ENCODE measurements around the gene PDPK1. TPM values are rescaled to one million over a fixed set of nuclear protein-coding genes. Genes with fewer than 3 reads are reported as not detected.
"Not testable (repeated sequence)": the region's sequence is repeated elsewhere in the genome, so short reads cannot be mapped to it uniquely, and the experiment has no call there.

Gene PDPK1
- polyA plus RNA-seq, 4 donors: 22.2 to 48.9 (median 32.2) TPM

DNA sequence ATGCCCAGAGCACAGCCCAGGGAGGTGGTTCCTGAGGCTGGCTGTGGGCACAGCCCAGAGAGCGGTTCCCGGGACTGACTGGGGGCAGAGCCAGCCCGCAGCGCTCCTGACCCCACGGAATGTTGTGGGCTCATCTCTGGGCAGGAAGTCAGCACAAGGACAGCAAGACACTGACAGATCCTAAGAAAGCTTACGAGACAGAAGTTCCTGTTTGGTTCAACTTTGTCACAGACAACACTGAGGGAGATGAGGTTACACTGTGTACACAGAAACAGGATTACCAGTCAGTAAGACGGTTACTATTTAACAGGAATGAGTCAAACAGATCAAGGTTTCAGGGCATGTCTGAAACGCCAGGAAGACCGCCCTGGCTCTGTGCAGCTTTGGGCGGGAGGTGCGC, 93.4 kb downstream of the PDPK1 start:
- H3K27me3 ChIP-seq (ENCODE audit: control insufficient read depth in 3 of 3, insufficient read depth in 3 of 3, low read length in 3 of 3); H3K4me1 ChIP-seq (ENCODE audit: control insufficient read depth in 3 of 3, insufficient read depth in 2 of 3, low read depth in 1 of 3, low read length in 2 of 3); FAIRE-seq; H3K4me3 ChIP-seq (ENCODE audit: low read depth in 1 of 3, low read length in 3 of 3); H3K27ac ChIP-seq (ENCODE audit: low read depth in 1 of 3, low read length in 2 of 3); H3K9me3 ChIP-seq (ENCODE audit: control insufficient read depth in 2 of 2, insufficient read depth in 1 of 2, low read depth in 1 of 2, low read length in 1 of 2); DNase-seq; H3K36me3 ChIP-seq (ENCODE audit: control insufficient read depth in 3 of 3, insufficient read depth in 2 of 3, low read depth in 1 of 3, low read length in 3 of 3): not testable (repeated sequence)
- no CpG with 5 or more reads among the region's 11 CpGs for WGBS, 3 donors

DNA sequence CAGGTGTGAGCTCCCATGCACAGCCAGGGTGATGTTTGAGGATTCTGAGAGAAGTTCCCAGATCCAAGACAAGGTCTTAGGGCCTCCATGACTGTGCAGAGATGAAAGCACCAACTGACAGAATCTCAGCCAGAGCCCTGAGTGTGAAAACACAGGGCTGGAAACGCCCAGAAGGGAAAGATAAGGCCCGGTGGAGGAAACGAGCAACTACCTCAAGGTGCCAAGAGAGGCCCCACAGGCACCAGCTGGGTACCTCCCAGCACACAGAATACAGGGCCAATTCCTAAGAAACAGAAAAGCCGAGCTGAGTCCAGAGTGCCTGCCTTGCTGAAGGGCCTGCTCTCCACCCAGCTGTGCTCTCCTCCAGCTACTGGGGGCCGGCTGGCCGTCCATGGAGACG, 94.5 kb downstream of the PDPK1 start:
- not testable (repeated sequence) for H3K36me3 ChIP-seq (ENCODE audit: control insufficient read depth in 3 of 3, insufficient read depth in 2 of 3, low read depth in 1 of 3, low read length in 3 of 3); DNase-seq; H3K4me3 ChIP-seq (ENCODE audit: low read depth in 1 of 3, low read length in 3 of 3); H3K9me3 ChIP-seq (ENCODE audit: control insufficient read depth in 2 of 2, insufficient read depth in 1 of 2, low read depth in 1 of 2, low read length in 1 of 2); FAIRE-seq; H3K27ac ChIP-seq (ENCODE audit: low read depth in 1 of 3, low read length in 2 of 3); H3K4me1 ChIP-seq (ENCODE audit: control insufficient read depth in 3 of 3, insufficient read depth in 2 of 3, low read depth in 1 of 3, low read length in 2 of 3); H3K27me3 ChIP-seq (ENCODE audit: control insufficient read depth in 3 of 3, insufficient read depth in 3 of 3, low read length in 3 of 3)
- WGBS, 3 donors: no CpG with 5 or more reads among the region's 7 CpGs

DNA sequence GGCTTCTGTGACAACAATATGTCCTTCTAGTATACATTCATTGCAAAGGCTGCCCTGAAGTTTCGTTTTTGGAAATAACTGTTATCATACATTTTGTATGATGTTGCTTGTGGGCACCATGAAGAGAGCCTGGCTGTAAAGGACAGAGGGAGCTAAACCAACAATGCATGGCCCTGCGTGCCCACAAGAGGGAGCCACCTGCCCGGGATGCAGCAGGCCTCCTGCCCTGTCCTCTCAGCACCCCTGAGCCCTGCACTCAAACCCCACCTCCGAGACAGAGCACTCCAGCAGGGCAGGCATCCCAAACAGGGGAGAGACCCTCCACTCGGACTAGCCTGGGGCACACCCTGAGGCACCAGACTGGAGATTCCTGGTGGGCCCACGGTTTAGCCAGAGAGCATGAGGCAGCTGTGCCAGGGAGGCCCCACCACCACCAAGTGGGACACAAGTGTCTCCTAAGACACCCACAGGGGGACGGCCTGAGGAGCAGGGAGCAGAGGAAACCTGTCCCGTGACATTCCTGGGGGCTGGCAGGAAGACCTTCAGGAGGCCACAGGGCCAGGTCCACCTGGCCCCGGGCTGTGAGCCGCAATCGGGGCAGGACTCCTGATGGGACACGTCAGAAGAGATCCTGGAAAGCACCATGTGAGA, 101.4 kb downstream of the PDPK1 start:
- H3K4me1 ChIP-seq (ENCODE audit: control insufficient read depth in 3 of 3, insufficient read depth in 2 of 3, low read depth in 1 of 3, low read length in 2 of 3); DNase-seq; FAIRE-seq; H3K9me3 ChIP-seq (ENCODE audit: control insufficient read depth in 2 of 2, insufficient read depth in 1 of 2, low read depth in 1 of 2, low read length in 1 of 2); H3K27ac ChIP-seq (ENCODE audit: low read depth in 1 of 3, low read length in 2 of 3); H3K4me3 ChIP-seq (ENCODE audit: low read depth in 1 of 3, low read length in 3 of 3); H3K36me3 ChIP-seq (ENCODE audit: control insufficient read depth in 3 of 3, insufficient read depth in 2 of 3, low read depth in 1 of 3, low read length in 3 of 3); H3K27me3 ChIP-seq (ENCODE audit: control insufficient read depth in 3 of 3, insufficient read depth in 3 of 3, low read length in 3 of 3): not testable (repeated sequence)
- 0 to 14% methylated on average over 1 to 2 of the region's 12 CpGs; no CpG with 5 or more reads in 1 of the 3 donors for WGBS, 3 donors

DNA sequence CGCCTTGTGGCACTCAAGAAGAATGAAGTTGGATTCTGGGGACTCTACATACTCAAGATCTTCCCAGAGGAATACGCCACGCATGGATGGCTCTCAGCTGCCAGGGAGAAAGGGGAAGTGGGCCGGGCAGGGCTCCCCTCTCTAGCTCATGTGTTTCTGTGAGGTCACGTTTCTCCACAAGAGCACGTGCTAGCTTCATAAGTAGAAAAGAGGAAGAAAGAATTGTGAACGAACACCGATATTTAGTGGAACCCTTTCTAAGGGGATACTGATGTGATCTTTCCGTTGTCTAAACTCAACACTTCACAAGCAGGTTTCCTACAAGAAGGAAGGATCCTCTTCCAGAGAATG, 101.9 kb downstream of the PDPK1 start:
- not testable (repeated sequence) for H3K27me3 ChIP-seq (ENCODE audit: control insufficient read depth in 3 of 3, insufficient read depth in 3 of 3, low read length in 3 of 3); FAIRE-seq; H3K36me3 ChIP-seq (ENCODE audit: control insufficient read depth in 3 of 3, insufficient read depth in 2 of 3, low read depth in 1 of 3, low read length in 3 of 3); H3K4me1 ChIP-seq (ENCODE audit: control insufficient read depth in 3 of 3, insufficient read depth in 2 of 3, low read depth in 1 of 3, low read length in 2 of 3); H3K27ac ChIP-seq (ENCODE audit: low read depth in 1 of 3, low read length in 2 of 3); H3K9me3 ChIP-seq (ENCODE audit: control insufficient read depth in 2 of 2, insufficient read depth in 1 of 2, low read depth in 1 of 2, low read length in 1 of 2); H3K4me3 ChIP-seq (ENCODE audit: low read depth in 1 of 3, low read length in 3 of 3); DNase-seq
- WGBS, 3 donors: 64 to 76% (median 75%) methylated on average over 5 to 9 of the region's 9 CpGs

DNA sequence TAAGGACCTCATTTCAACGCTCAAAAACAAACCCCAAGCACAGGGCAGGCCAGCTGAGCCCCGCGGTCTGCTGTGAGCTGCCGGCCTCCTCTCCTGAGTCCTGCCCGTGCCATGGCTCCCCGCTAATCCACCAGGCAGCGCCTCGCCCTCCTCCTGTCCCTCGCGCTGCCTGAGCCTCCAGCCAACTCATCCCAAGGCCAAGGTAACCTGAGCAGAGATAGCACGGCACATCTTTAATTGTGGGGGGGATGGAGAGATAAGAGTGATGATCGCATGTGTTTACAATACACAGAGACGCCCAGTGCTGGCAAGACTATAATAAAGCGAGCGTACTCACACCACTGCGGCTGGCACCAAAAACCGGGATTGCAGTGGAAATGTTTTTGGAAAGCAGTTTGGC, 104.7 kb downstream of the PDPK1 start:
- not testable (repeated sequence) for H3K27me3 ChIP-seq (ENCODE audit: control insufficient read depth in 3 of 3, insufficient read depth in 3 of 3, low read length in 3 of 3); H3K9me3 ChIP-seq (ENCODE audit: control insufficient read depth in 2 of 2, insufficient read depth in 1 of 2, low read depth in 1 of 2, low read length in 1 of 2); H3K36me3 ChIP-seq (ENCODE audit: control insufficient read depth in 3 of 3, insufficient read depth in 2 of 3, low read depth in 1 of 3, low read length in 3 of 3); DNase-seq; H3K4me3 ChIP-seq (ENCODE audit: low read depth in 1 of 3, low read length in 3 of 3); FAIRE-seq; H3K27ac ChIP-seq (ENCODE audit: low read depth in 1 of 3, low read length in 2 of 3); H3K4me1 ChIP-seq (ENCODE audit: control insufficient read depth in 3 of 3, insufficient read depth in 2 of 3, low read depth in 1 of 3, low read length in 2 of 3)
- 86 to 94% methylated on average over 5 of the region's 17 CpGs; no CpG with 5 or more reads in 1 of the 3 donors for WGBS, 3 donors

DNA sequence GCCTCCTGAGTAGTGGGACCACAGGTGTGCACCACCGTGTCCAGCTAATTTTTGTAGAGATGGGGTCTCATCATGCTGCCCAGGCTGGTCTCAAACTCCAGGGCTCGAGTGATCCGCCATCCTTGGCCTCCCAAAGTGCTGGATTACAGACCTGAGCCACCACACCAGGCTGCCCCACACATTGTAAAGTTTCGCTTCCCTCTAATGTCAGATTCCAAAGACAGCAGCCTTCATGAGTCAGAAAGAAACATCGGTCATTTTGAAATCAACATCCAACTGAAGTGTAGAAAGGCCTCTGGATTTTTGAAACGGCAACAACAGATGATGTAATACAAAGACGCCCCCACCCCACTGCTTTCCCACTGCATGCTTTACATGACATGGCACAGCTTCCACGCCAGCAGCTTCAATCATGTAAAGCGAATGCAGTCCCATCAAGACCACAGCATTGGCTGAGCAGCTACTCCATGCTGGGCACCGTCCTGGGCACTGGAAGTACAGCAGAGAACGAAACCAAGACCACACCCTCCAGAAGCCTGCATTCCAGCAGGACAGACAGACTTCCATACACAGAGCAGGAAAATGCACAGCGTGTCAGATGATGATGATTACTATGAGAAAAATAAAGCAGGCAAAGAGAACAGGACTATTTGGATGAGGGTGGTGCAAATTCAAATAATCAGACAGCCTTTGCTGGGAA, 107.1 kb downstream of the PDPK1 start:
- no CpG with 5 or more reads among the region's 12 CpGs for WGBS, 3 donors
- H3K4me3 ChIP-seq (ENCODE audit: low read depth in 1 of 3, low read length in 3 of 3); H3K9me3 ChIP-seq (ENCODE audit: control insufficient read depth in 2 of 2, insufficient read depth in 1 of 2, low read depth in 1 of 2, low read length in 1 of 2); H3K36me3 ChIP-seq (ENCODE audit: control insufficient read depth in 3 of 3, insufficient read depth in 2 of 3, low read depth in 1 of 3, low read length in 3 of 3); DNase-seq; H3K4me1 ChIP-seq (ENCODE audit: control insufficient read depth in 3 of 3, insufficient read depth in 2 of 3, low read depth in 1 of 3, low read length in 2 of 3); H3K27me3 ChIP-seq (ENCODE audit: control insufficient read depth in 3 of 3, insufficient read depth in 3 of 3, low read length in 3 of 3); FAIRE-seq; H3K27ac ChIP-seq (ENCODE audit: low read depth in 1 of 3, low read length in 2 of 3): not testable (repeated sequence)

DNA sequence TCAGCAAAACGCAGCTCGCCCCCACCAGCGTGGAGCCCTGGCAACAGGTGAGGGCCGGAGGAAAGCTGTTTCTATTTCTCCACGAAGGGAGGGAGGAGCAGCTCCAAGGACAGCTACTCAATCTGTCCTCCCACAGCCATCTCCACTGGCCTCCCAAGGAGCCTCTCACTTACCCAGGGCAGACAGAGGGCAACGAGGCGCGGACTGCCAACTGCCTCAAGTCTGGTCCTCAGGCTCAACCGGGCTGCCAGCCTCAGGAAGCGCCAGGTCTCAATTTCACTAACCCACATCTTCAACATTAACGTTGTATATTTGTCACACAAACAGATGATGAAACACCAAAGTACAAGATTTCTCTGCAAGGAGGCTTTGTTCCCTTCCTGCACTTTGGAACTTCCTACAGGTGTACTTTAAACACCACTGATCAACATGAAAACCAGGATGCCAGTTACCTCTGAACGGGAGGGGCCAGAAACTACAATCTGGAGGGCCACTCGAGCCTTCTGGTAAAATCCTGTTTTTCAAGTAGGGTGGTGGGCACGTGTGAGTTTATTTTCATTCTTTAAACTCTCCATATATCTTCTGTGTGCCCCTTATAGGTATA, 113.5 kb downstream of the PDPK1 start:
- H3K27ac ChIP-seq (ENCODE audit: low read depth in 1 of 3, low read length in 2 of 3); FAIRE-seq; H3K4me3 ChIP-seq (ENCODE audit: low read depth in 1 of 3, low read length in 3 of 3); H3K36me3 ChIP-seq (ENCODE audit: control insufficient read depth in 3 of 3, insufficient read depth in 2 of 3, low read depth in 1 of 3, low read length in 3 of 3); DNase-seq; H3K9me3 ChIP-seq (ENCODE audit: control insufficient read depth in 2 of 2, insufficient read depth in 1 of 2, low read depth in 1 of 2, low read length in 1 of 2); H3K4me1 ChIP-seq (ENCODE audit: control insufficient read depth in 3 of 3, insufficient read depth in 2 of 3, low read depth in 1 of 3, low read length in 2 of 3); H3K27me3 ChIP-seq (ENCODE audit: control insufficient read depth in 3 of 3, insufficient read depth in 3 of 3, low read length in 3 of 3): not testable (repeated sequence)
- WGBS, 3 donors: no CpG with 5 or more reads among the region's 14 CpGs

All from small intestine (tissue), 7 donors.